PC-9 (cell line): Measurements from ENCODE around the gene CARS2. TPM values are rescaled to one million over a fixed set of nuclear protein-coding genes. Genes with fewer than 3 reads are reported as not detected.

Source experiments
- BruUV-seq: library from RNA; stranded (reverse); fragments of 400-500 nt; replicated peaks from 2 replicates; lab custom pipeline; 2021; lab: Mats Ljungman, UMichigan
- CTCF ChIA-PET: fragments of 300-600 bp; sonication (Branson Sonifier 250); formaldehyde crosslinking; loops from one replicate; lab custom pipeline; 2022; ENCODE audit warnings: antibody characterized with exemption; lab: Charles Lee
- POLR2A ChIA-PET: fragments of 300-600 bp; sonication (Branson Sonifier 250); formaldehyde crosslinking; loops from one replicate; lab custom pipeline; 2022; ENCODE audit warnings: antibody characterized with exemption; ENCODE audit not compliant: unreplicated experiment; lab: Charles Lee
- DNase-seq, 2 experiments: peaks; one replicate each; pipeline versions ENCODE4 v3.0.0 to v3.0.0-alpha.2; 2015 to 2022; ENCODE audit warnings: mixed read lengths in 1 of 2
- H2AFZ ChIP-seq: fragments of 200-600 bp; sonication (generic); 2 replicates; pipeline ENCODE4 v1.8.1; 2017; ENCODE audit warnings: antibody characterized with exemption
- H3F3A ChIP-seq: fragments of 200-600 bp; sonication (generic); 2 replicates; pipeline ENCODE4 v1.8.1; 2017; ENCODE audit warnings: antibody characterized with exemption, mild to moderate bottlenecking, low read depth; ENCODE audit not compliant: insufficient read depth
- H3K27ac ChIP-seq: fragments of 200-600 bp; sonication (generic); 2 replicates; pipeline ENCODE4 v1.6.1; 2016; ENCODE audit warnings: mixed run types
- H3K27me3 ChIP-seq: fragments of 200-600 bp; sonication (generic); 2 replicates; pipeline ENCODE4 v1.6.1; 2016; ENCODE audit warnings: low read depth, mixed run types; ENCODE audit not compliant: insufficient read depth
- H3K36me3 ChIP-seq: fragments of 200-600 bp; sonication (generic); 2 replicates; pipeline ENCODE4 v1.6.1; 2016; ENCODE audit warnings: low read depth, mixed run types
- H3K4me1 ChIP-seq: fragments of 200-600 bp; sonication (generic); replicated peaks from 2 replicates; pipeline ENCODE4 v1.6.1; 2016; ENCODE audit warnings: mixed run types; ENCODE audit not compliant: insufficient read depth
- H3K4me2 ChIP-seq: fragments of 200-600 bp; sonication (generic); 2 replicates; pipeline ENCODE4 v1.6.1; 2017; ENCODE audit warnings: mixed run types
- H3K4me3 ChIP-seq: fragments of 200-600 bp; sonication (generic); 2 replicates; pipeline ENCODE4 v1.6.1; 2016; ENCODE audit warnings: mixed run types
- H3K79me2 ChIP-seq: fragments of 200-600 bp; sonication (generic); 2 replicates; pipeline ENCODE4 v1.6.1; 2017; ENCODE audit warnings: low read depth, mixed run types
- H3K9me2 ChIP-seq: fragments of 200-600 bp; sonication (generic); 2 replicates; pipeline ENCODE4 v1.8.1; 2017; ENCODE audit warnings: mild to moderate bottlenecking; ENCODE audit not compliant: insufficient read depth
- H3K9me3 ChIP-seq: fragments of 200-600 bp; sonication (generic); 2 replicates; pipeline ENCODE4 v1.8.1; 2016; ENCODE audit warnings: low read depth; ENCODE audit not compliant: insufficient read depth
- H4K20me1 ChIP-seq: fragments of 200-600 bp; sonication (generic); 2 replicates; pipeline ENCODE4 v1.8.1; 2017; ENCODE audit not compliant: insufficient read depth
- CTCF ChIP-seq: fragments of 200-600 bp; sonication (generic); conservative IDR thresholded peaks from 2 replicates; pipeline ENCODE4 v1.6.1; 2017; ENCODE audit warnings: mixed run types, antibody characterized with exemption, mild to moderate bottlenecking, moderate library complexity
- EZH2 ChIP-seq: fragments of 200-600 bp; sonication (generic); IDR thresholded peaks from 2 replicates; pipeline ENCODE4 v1.8.0; 2017; ENCODE audit warnings: antibody characterized with exemption, low read depth
- intact Hi-C: fragments of 100-400 bp; cut with micrococcal nuclease; formaldehyde crosslinking; loops from one replicate; pipeline ENCODE4 v1.10.0; 2022; ENCODE audit not compliant: unreplicated experiment
- total RNA-seq: library from RNA; stranded (reverse); gene quantifications from 2 replicates; pipeline ENCODE4 v1.2.3, GENCODE V29; 2021

Gene CARS2
- total RNA-seq, 1 experiment from 2014 or later = 67.0 TPM

DNA sequence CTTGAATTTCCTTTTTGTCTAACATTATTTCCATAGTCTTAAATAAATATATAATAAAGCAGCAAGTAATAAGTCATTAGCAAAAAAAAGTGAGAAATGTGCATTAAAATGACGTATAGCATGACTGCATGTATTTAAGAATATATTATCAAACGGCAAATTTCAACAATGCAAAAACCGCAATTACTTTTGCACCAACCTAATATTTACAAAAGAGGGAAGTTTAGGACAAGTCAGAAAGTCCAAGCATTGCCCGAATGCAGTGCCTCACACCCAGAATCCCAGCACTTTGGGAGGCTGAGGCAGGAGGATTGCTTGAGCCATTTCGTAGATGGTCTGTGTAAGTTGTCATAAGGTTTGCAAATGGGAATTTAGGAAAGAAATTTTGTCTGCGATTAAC, 100.8 kb downstream of the CARS2 start:
- POLR2A ChIA-PET = no interaction called here
- no peaks in the 10 kb centered on the region for H3K27me3 ChIP-seq
- H3K9me2 ChIP-seq = no peaks in the 10 kb centered on the region
- no peaks in the 10 kb centered on the region for H4K20me1 ChIP-seq
- H3K27ac ChIP-seq = no peak overlapping the region
- intact Hi-C loops = no loop called here
- CTCF ChIA-PET = no interaction called here
- no peak for TF ChIP-seq CTCF
- TF ChIP-seq EZH2 = no peak
- no peaks in the 10 kb centered on the region for H3K36me3 ChIP-seq
- no peak overlapping the region for H3K4me2 ChIP-seq
- H3K4me3 ChIP-seq = no peak overlapping the region
- H3F3A ChIP-seq = peaks cover under 1% of the 10 kb centered on the region; the same call in 1 of the 2 replicates
- H3K79me2 ChIP-seq = no peaks in the 10 kb centered on the region
- peaks cover 26% of the 10 kb centered on the region for H3K4me1 ChIP-seq
- H2AFZ ChIP-seq = no peak overlapping the region
- DNase-seq = no peak
- H3K9me3 ChIP-seq = no peaks in the 10 kb centered on the region
- no TSS peak for BruUV-seq

DNA sequence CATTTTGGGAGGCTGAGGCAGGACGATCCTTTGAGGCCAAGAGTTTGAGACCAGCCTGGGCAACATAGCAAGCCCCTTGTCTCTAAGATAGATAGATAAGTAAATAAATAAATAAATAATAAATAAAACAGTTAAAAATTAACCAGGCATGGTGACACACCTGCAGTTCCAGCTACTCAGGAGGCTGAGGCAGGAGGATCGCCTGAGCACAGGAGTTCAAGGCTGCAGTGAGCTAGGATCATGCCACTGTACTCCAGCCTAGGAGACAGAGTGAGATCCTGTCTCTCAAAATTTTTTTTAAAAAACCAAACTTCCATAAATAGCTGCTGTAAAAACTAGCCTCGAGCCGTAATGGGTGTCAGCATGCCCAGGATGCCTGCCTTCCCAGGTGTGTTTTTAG, 104.9 kb downstream of the CARS2 start:
- no TSS peak for BruUV-seq
- H3K4me2 ChIP-seq = peak overlapping the region; percentile 16; the same call in 1 of the 2 replicates
- POLR2A ChIA-PET = no interaction called here
- H3K9me2 ChIP-seq = no peaks in the 10 kb centered on the region
- no peak overlapping the region for H2AFZ ChIP-seq
- H3K9me3 ChIP-seq = no peaks in the 10 kb centered on the region
- no peaks in the 10 kb centered on the region for H3K27me3 ChIP-seq
- no peak for DNase-seq
- intact Hi-C loops = no loop called here
- CTCF ChIA-PET = no interaction called here
- H3K4me3 ChIP-seq = no peak overlapping the region
- H3K79me2 ChIP-seq = no peaks in the 10 kb centered on the region
- H4K20me1 ChIP-seq = no peaks in the 10 kb centered on the region
- H3K4me1 ChIP-seq = peaks cover 26% of the 10 kb centered on the region
- H3F3A ChIP-seq = no peaks in the 10 kb centered on the region
- H3K27ac ChIP-seq = no peak overlapping the region
- H3K36me3 ChIP-seq = no peaks in the 10 kb centered on the region
- no peak for TF ChIP-seq EZH2
- TF ChIP-seq CTCF = no peak

DNA sequence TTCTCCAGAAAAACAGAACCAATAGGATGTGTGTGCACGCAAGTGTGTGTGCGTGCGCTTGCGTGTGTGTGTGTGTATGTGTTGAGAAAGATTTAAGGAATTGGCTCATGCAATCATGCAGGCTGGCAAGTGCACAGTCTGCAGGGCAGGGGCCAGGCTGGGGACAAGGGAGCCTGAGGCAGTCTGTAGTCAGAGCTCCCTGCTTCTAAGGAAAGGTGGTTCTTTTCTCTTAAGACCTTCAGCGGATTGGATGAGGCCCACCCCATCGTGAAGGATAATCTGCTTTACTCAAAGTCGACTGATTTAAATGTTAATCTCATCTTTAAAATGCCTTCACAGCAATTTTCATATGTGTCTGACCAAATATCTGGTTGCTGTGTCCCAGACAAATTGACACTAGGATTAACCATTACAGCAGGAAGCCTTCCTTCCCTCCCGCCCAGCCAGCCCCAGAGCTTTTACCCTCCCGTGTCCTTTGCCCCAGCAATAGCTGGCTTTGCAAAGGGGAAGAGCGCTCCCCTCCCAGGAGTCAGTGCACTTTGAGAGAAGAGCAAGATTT, 105.6 kb downstream of the CARS2 start:
- Histone ChIP-seq H3K4me3 (no peak overlapping the region), H4K20me1 (no peaks in the 10 kb centered on the region), H3K27ac (no peak overlapping the region), H3K9me3 (no peaks in the 10 kb centered on the region), H3K9me2 (no peaks in the 10 kb centered on the region), H3K36me3 (no peaks in the 10 kb centered on the region), H2AFZ (no peak overlapping the region), H3K27me3 (no peaks in the 10 kb centered on the region), H3K79me2 (no peaks in the 10 kb centered on the region), H3K4me1 (peaks cover 26% of the 10 kb centered on the region), H3F3A (no peaks in the 10 kb centered on the region), H3K4me2 (peak overlapping the region; percentile 16)
- DNase-seq = no peak
- TF ChIP-seq CTCF = no peak
- no peak for TF ChIP-seq EZH2
- CTCF ChIA-PET = no interaction called here
- intact Hi-C loops = no loop called here
- POLR2A ChIA-PET = no interaction called here
- no TSS peak for BruUV-seq
